Esophagus squamous epithelium (tissue), 5 donors: ENCODE results near the gene NADK2. TPM values are rescaled to one million over a fixed set of nuclear protein-coding genes. Genes with fewer than 3 reads are reported as not detected.

Experiments
- DNase-seq: peaks from one replicate; lab custom pipeline; 2025; lab: John Stamatoyannopoulos, UW
- H3K27ac ChIP-seq, 4 donors: fragments of 200-600 bp; sonication (generic); one replicate each; pipeline ENCODE4 v1.5.1; 2016 to 2019; ENCODE audit warnings: mild to moderate bottlenecking in 1 of 4
- H3K27me3 ChIP-seq, 4 donors: fragments of 200-600 bp; sonication (generic); 1 replicate in 3 of 4; 2 replicates in 1 of 4; pipeline versions ENCODE4 v1.5.1 to v1.6.0; 2017 to 2021; ENCODE audit warnings: antibody characterized with exemption in 1 of 4
- H3K36me3 ChIP-seq, 3 donors: fragments of 200-600 bp; sonication (generic); one replicate each; pipeline ENCODE4 v1.5.1; 2016 to 2019
- H3K4me1 ChIP-seq, 3 donors: fragments of 200-600 bp; sonication (generic); one replicate each; pipeline ENCODE4 v1.5.1; 2017 to 2019
- H3K4me3 ChIP-seq, 4 donors: fragments of 200-600 bp; sonication (generic); 1 replicate in 3 of 4; 2 replicates in 1 of 4; pipeline ENCODE4 v1.5.1; 2016 to 2019; ENCODE audit warnings: mild to moderate bottlenecking in 2 of 4, moderate library complexity in 1 of 4
- H3K9me3 ChIP-seq, 3 donors: fragments of 200-600 bp; sonication (generic); one replicate each; pipeline ENCODE4 v1.5.1; 2016 to 2019
- POLR2A ChIP-seq, 4 donors: fragments of 450-650 bp; IDR thresholded peaks; one replicate each; pipeline ENCODE4 v1.6.1; 2017; ENCODE audit warnings: antibody characterized with exemption in 4 of 4, mild to moderate bottlenecking in 4 of 4, moderate library complexity in 3 of 4
- WGBS, 2 donors: methylation state at CpG; one replicate each; pipeline ENCODE4 v1.1.5; 2018; 5-methylcytosine and 5-hydroxymethylcytosine counted together
- intact Hi-C: fragments of 100-400 bp; cut with DNase I; formaldehyde crosslinking; loops from one replicate; pipeline ENCODE4 v1.15.0; 2022
- total RNA-seq, 4 donors: library from RNA; depleted of rRNA; stranded (reverse); fragments of >200 nt; gene quantifications; one replicate each; pipeline ENCODE4 v1.1.0, GENCODE V29; 2016
- TF ChIP-seq, protein P1 (sequence below), 6 experiments: fragments of 450-650 bp in 4 of 6; fragments of 200-600 bp in 2 of 6; sonication (generic) in 2 of 6; IDR thresholded peaks; one replicate each; pipeline ENCODE4 v1.5.1; 2016 to 2019; ENCODE audit warnings: antibody characterized with exemption in 6 of 6, mild to moderate bottlenecking in 4 of 6, moderate library complexity in 4 of 6
- donor health status: DM: yes; HTN: yes; CAD: no.

Gene NADK2
- total RNA-seq, 4 donors from 2014 or later: 9.0 to 19.6 (median 15.4) TPM

DNA sequence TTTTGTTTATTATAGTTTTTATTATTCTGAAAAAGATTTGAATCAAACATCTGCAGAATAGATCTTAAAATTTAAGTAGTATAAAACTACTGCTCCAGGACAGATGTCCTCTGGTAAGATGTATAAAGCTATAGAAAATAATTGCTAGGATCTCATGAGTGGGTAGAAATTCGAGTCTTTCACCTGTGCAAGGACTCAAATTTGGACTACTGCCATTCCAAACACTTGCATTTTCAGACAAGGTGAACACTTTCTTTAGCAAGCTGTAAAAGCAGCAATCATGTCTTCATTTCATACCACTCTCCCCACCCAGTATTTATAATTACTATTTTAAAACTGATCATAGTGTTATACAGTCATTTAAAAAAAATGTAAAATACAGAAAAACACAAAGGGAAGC is 69.1 kb downstream of the NADK2 start:
- no peak for TF ChIP-seq POLR2A (IDR thresholded peaks at IDR 0.05)
- TF ChIP-seq, protein P1, sequence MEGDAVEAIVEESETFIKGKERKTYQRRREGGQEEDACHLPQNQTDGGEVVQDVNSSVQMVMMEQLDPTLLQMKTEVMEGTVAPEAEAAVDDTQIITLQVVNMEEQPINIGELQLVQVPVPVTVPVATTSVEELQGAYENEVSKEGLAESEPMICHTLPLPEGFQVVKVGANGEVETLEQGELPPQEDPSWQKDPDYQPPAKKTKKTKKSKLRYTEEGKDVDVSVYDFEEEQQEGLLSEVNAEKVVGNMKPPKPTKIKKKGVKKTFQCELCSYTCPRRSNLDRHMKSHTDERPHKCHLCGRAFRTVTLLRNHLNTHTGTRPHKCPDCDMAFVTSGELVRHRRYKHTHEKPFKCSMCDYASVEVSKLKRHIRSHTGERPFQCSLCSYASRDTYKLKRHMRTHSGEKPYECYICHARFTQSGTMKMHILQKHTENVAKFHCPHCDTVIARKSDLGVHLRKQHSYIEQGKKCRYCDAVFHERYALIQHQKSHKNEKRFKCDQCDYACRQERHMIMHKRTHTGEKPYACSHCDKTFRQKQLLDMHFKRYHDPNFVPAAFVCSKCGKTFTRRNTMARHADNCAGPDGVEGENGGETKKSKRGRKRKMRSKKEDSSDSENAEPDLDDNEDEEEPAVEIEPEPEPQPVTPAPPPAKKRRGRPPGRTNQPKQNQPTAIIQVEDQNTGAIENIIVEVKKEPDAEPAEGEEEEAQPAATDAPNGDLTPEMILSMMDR (IDR thresholded peaks at IDR 0.05): no peak
- 48 to 62% methylated on average over 1 of the region's 1 CpG for WGBS, 2 donors

DNA sequence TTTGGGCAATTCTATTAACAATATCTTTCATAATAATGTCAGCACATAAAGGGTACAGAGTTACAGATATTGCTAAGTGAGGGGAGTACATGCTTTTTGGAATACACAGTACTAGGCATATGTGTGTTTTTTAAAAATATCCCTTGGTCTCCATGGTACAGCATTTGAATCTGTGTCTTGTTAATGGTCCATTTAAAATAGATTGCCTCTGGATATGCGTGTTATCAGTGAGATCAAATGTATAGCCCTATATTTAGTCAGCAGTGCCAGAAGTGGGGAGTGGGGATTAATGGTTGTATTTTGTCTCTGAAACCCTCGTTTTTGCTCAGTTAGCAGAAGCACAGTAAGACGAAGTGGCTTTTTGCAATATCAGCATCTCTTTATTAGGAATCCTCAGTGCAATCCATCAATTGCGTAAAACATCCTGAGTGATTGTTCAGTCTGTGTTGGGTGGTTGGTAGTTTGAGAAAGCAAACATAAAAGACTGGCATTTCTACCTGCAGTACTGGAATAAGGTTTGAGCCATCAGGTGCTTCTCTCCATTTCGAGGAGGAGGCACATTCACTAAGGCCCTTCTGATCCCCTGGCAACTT is 70.8 kb downstream of the NADK2 start:
- intact Hi-C loops: loop anchor here (10.0 kb wide), 1 partner anchor 224 kb away; no protein-coding TSS in a partner anchor
- TF ChIP-seq, protein P1 (IDR thresholded peaks at IDR 0.05): no peak
- TF ChIP-seq POLR2A (IDR thresholded peaks at IDR 0.05): no peak
- peaks cover 9 to 97% (median 15%) of the 10 kb centered on the region in 3 donors for H3K36me3 ChIP-seq

More for the DNA sequence above, 69.1 kb downstream of the NADK2 start:
- Histone ChIP-seq H3K4me1 (no peaks in the 10 kb centered on the region), H3K9me3 (no peaks in the 10 kb centered on the region), H3K36me3 (peaks cover 6 to 92% (median 15%) of the 10 kb centered on the region in 3 donors), H3K4me3 (no peak overlapping the region), H3K27ac (no peak overlapping the region), H3K27me3 (no peaks in the 10 kb centered on the region)
- intact Hi-C loops: loop anchor here (10.0 kb wide), 1 partner anchor 222 kb away; no protein-coding TSS in a partner anchor
- no peak for DNase-seq

DNA sequence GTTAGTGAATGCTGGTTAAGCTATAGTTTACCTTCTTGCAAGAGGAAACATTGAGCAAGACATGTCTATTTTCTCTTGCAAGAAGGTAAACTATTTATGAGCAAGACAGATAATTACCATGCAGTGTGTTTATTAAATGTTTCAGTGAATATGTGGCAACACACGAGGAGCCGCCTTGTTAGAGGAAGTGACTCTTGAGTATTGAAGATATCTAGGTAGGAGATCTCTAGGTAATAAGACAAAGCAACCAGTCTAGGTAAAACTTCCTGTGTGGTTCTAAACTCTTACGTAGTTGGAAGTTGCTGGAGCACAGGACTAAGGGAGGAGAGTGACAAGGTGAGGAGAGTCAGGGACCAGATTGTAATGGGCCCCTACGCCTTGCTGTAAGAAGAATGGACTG is 73.0 kb downstream of the NADK2 start:
- H3K36me3 ChIP-seq: peaks cover 13 to 100% (median 15%) of the 10 kb centered on the region in 3 donors
- WGBS, 2 donors: 81 to 92% methylated on average over 4 of the region's 4 CpGs
- no peaks in the 10 kb centered on the region for H3K9me3 ChIP-seq
- no peaks in the 10 kb centered on the region for H3K27me3 ChIP-seq
- no peaks in the 10 kb centered on the region for H3K4me1 ChIP-seq
- TF ChIP-seq, protein P1 (IDR thresholded peaks at IDR 0.05): no peak
- no peak for TF ChIP-seq POLR2A (IDR thresholded peaks at IDR 0.05)
- intact Hi-C loops: no loop called here
- no peak overlapping the region for H3K27ac ChIP-seq
- no peak overlapping the region for H3K4me3 ChIP-seq
- no peak for DNase-seq

More for the DNA sequence above, 70.8 kb downstream of the NADK2 start:
- Histone ChIP-seq H3K4me3 (no peak overlapping the region), H3K27ac (no peak overlapping the region), H3K4me1 (no peaks in the 10 kb centered on the region), H3K9me3 (no peaks in the 10 kb centered on the region), H3K27me3 (no peaks in the 10 kb centered on the region)
- DNase-seq: no peak
- WGBS, 2 donors: 81 to 86% methylated on average over 5 of the region's 5 CpGs

DNA sequence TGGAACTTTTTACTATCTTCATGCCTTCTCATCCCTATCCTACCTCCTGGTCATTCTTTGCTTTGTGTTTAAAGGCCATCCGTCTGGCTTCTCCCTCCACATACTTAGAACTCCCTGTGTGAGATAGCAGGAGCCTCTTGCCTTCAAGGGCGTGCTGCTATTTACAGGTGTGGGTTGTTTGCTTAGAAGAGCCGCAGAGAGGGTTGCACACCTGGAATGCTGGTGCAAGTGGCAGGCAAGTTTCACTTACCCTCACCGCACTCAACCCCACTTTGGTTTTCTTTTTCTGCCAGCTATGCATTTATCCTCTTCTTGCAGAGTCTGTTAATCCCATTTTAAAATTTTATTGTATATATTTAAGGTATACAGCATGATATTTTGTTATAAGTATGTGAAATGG is 77.3 kb downstream of the NADK2 start:
- Histone ChIP-seq H3K27me3 (no peaks in the 10 kb centered on the region), H3K9me3 (no peaks in the 10 kb centered on the region), H3K27ac (no peak overlapping the region), H3K4me3 (no peak overlapping the region), H3K4me1 (peaks cover 0 to 18% (median 0%) of the 10 kb centered on the region in 3 donors), H3K36me3 (peaks cover 4 to 98% (median 13%) of the 10 kb centered on the region in 3 donors)
- intact Hi-C loops: no loop called here
- WGBS, 2 donors: 84 to 98% methylated on average over 4 of the region's 4 CpGs
- no peak for DNase-seq
- TF ChIP-seq, protein P1 (IDR thresholded peaks at IDR 0.05): no peak
- TF ChIP-seq POLR2A (IDR thresholded peaks at IDR 0.05): no peak

DNA sequence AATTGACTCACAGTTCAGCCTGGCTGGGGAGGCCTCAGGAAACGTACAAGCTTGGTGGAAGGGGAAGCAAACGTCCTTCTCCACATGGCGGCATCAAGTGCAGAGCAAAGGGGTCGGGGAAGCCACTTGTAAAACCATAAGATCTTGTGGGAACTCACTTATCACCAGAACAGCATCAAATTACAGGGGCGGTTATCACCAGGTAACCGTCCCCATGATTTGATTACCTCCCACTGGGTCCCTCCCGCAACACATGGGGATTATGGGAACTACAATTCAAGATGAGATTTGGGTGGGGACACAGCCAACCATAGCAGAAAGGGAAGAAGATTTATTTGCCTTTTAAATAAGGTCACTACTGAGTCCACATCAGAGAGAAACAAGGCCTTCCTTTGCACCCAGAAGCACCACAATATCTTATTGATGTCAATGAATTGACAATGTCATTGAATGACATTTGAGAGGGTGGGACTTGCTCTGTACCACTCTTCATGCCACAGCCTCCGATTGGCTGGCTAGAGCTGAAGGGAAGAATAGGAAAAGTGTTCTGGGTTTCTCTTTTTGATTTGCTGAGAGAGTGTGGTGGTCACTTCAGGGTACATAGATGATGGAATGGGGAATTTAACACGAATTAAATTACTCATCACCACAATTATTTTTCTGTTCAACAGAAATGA is 78.8 kb downstream of the NADK2 start:
- TF ChIP-seq, protein P1 (IDR thresholded peaks at IDR 0.05): no peak
- TF ChIP-seq POLR2A (IDR thresholded peaks at IDR 0.05): no peak
- H3K27ac ChIP-seq: no peak overlapping the region
- 88 to 90% methylated on average over 8 to 9 of the region's 9 CpGs for WGBS, 2 donors
- intact Hi-C loops: no loop called here
- H3K27me3 ChIP-seq: no peaks in the 10 kb centered on the region
- peaks cover 4 to 98% (median 11%) of the 10 kb centered on the region in 3 donors for H3K36me3 ChIP-seq
- peaks cover 0 to 18% (median 0%) of the 10 kb centered on the region in 3 donors for H3K4me1 ChIP-seq
- no peak overlapping the region for H3K4me3 ChIP-seq
- no peak for DNase-seq
- no peaks in the 10 kb centered on the region for H3K9me3 ChIP-seq
